HG03064 (cell line): Measurements from ENCODE around the gene CHML.

ENCODE experiments used
- ATAC-seq: cut with Tn5 transposase; IDR thresholded peaks from one replicate; pipeline ENCODE4 v1.9.1; 2021; ENCODE audit warnings: low read depth; ENCODE audit not compliant: unreplicated experiment

Gene CHML

GRCh38 chr1:241646201-241646600 is 6.0 kb upstream of the CHML start:
- no peak for ATAC-seq

DNA sequence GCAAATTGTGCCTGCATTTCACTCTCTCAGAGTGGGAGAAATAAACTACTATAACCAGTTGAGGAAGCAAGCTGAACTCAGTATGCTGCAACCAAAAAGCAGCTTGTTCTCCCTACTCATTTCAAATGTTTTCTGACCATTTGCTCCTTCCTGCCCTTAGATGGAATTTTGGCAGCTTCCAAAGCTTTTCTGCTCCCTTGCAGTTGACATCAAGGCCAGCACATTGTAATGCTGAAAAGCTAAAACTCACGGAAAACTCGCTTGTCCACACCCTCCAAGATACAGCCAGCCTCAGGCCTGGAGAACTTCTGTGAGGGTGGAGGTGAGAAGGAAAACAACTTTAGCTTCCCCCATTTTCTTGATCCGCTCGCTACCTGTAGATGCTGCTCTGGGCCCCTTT is 5.0 kb upstream of the CHML start:
- ATAC-seq: no peak

- no peak for ATAC-seq
These were observed 4.1 kb upstream of the CHML start for GRCh38 chr1:241644259-241644658.

- ATAC-seq: no peak
These were observed 2.4 kb upstream of the CHML start for GRCh38 chr1:241642593-241642944.

GRCh38 chr1:241641773-241642592 is 1.8 kb upstream of the CHML start:
- ATAC-seq: no peak

- ATAC-seq: no peak
These were observed 876 bp upstream of the CHML start for GRCh38 chr1:241640867-241641622.

DNA sequence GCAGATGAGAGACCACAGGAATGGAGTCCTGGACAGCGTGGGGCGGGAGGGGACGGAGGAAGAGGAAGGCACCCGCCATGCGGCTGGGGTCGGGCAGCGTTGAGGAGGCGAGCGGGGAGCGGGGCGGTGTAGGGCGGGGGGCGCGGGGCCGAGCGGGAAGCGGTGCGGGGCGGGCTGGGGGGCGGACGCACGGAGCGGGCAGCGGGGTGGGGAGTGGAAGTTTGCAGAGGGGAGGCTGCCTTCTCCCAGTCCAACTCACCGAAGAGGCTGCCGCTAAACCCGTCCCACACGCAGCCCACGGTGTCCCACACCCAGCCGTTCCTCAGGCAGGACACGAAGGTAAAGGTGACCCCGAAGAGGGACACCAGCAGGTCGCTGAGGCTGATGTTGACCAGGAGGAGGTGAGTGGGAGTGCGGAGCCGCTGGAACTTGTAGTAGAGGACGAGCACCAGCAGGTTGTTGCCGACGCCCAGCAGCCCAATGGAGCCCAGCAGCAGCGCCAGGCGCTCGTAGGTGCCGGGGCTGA is 483 bp downstream of the CHML start:
- ATAC-seq: peak; percentile 49

- ATAC-seq: no peak
These were observed 1.1 kb downstream of the CHML start for GRCh38 chr1:241638909-241639622.

GRCh38 chr1:241638099-241638682 is 2.0 kb downstream of the CHML start:
- ATAC-seq: no peak

DNA sequence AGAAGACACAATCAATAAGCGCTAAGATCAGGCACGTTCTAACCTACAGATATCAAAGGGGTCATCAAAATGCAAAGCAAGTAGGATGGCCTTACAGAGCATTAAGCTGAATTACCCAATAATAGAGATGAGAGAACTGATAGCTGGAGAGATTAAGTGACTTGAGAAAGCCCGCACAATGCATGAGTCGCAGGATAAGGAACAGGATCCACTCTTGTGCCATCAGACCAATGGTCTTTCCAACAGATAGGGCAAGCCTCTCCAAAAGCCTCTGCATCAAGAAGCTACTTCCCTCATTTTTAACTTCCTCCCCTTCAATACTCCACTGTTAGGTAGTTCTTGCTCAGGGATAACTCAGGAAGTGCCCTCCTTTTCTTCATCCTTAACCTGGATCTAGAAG is 2.6 kb downstream of the CHML start:
- ATAC-seq: no peak

DNA sequence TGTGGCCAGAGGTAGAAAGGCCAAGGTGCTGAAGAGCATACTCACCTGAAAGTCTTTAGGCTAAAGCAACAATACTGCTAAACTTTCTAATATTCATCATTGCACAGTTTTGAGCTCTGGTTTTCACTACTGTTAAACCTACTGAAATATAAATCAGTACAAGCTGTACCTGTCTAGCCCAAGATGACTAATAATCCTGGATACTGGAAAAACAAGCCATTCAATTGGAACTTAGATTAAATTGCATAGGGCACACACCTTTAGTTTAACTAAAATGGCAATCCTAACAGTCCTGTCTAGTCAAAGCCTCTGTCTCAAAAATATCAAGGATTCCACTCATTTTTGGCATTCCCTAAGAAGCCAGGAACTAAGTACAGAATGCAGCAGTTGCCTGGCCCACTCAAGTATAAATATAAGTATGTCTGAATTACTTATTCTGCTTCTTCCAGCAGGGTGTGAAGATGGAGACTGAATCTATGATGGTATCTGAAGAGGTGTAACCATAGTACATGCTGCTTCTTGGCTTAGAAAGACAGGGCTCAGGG is 3.1 kb downstream of the CHML start:
- ATAC-seq: no peak

DNA sequence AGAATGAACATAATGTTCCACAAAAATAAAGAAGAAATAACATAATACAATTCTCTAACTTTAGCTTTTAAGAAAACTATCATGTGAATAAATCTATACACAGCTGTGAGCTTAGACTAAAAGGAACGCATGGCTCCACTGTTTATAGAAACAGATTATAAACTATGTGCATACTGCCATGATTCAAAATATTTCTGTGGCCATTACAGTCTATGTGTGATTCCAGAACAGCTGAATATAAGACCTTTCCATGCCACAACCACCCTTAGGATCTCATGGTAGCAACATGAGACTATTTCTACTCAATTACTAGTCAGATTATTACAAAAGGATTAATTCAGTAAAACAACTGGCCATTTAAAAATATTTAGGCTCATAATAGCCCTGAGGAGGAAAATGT is 3.9 kb downstream of the CHML start:
- no peak for ATAC-seq

DNA sequence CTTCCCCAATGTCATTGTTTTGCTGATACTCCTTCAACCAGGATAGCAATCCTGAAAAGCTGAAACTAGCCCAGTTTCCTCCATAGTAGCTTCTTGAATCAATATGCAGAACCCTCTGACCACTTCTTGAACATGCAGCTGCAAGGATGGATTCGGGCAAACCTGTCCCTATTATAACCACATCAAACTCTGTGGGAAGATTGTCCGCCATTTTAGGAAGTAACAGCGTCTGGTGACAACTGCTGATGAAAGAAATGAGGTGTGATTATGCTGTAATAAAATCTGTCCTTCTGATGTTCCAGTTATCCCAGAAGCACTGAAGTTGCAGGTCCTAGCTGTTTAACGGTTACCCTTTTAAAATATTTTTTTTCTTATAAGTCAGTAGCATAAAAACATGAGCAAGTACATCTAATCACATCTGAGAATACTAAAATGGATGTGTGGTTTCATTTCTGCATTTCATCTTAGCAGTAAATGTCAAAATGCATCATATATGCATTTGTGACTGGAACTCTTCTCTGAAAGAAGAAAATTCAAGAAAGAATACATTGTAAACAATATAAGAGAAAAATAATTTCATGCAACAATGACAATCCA is 4.5 kb downstream of the CHML start:
- no peak for ATAC-seq

DNA sequence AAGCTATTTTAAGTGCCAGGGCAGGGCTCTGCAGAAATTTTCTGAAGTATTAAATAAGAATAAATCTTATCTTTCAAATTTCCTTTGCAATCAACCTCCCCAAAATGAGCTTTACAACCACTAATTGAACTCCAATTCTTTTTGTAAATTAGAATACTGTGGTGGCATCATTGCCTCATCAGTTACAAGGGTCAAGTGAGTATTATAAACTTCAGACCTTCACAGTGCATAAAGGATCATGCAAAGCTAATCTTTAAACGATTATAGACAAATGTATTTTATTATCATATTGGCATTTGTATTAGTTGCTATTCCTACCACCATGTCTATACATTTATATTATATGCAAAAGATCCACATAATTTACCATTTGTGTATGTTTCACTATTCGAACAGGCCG is 7.2 kb downstream of the CHML start:
- no peak for ATAC-seq

DNA sequence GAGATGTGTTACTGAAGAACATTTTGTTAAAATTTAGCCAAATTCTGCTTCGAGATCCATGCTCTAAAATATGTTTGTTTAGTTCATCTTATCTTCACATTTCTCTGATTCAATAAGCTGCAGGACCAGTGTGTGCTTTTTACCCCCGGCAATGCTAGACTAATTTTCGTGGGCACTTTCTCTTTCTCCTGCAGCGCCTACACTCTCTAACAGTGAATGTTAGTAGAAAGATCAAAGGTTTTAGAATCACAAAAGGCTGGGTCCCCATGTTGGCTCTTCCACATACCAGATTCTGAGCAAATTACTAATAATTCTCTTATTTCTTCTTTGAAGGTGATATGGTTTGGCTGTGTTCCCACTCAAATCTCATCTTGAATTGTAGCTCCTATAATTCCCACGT is 8.5 kb downstream of the CHML start:
- no peak for ATAC-seq

GRCh38 chr1:241630899-241631298 is 9.3 kb downstream of the CHML start:
- ATAC-seq: no peak

- ATAC-seq: no peak
These were observed 9.7 kb downstream of the CHML start for GRCh38 chr1:241630476-241630875.

DNA sequence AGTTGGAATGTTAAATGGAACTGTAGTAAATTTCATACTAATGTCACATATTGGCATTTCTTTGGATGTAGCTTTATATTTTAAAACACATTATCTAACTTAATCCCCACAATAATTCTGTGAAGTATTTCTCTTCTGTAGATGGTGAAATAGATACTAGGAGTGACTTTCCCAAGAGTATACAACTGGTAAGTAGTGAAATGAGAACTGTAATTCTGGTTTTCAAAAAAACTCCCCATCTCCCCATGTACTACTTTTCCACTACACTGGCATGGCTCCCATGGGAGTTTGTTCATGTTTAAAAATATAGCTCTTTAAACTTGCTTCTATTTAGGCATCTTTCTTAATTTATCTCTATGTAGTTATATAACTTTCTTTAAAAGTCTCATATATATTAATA is 10.2 kb downstream of the CHML start:
- ATAC-seq: no peak

DNA sequence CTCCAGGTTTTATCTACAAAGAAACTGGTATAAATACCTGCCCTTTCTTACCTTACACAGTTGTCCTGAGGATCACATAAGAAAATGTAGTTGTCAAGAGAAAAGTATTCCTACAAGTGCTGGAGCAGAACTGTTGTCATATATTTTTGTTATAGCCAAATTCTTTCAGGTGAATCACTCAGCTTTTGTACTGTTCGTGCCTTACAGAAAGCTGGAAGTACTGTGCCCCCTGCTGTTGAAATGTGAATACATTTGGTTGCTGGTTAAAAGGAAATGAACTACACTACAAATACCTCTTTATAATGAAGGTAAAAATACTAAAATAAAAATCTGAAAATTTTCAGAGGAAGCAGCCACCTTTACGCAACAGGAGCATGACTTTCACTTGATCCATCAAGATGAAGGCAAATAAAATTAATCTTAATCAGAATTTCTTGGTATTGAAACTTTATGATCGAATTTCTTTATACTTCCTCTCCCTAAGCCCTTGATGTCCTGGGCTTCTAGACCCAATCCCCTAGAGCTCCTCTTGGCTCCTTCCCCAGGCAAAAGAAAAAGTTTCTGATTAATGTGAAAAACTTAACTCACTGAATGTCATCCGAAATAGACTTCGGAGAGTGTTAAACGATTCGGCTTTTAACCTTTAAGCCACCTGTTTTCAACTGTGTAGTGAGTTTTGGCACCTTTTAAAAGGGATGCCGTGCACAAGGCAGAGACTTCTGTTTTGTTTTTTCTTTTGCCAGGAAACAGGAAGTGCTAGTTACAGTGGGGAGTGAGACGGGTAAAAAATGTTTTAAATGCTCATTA is 12.5 kb downstream of the CHML start:
- ATAC-seq: peak; percentile 77
